Activated B cell treated with CpG ODN at 0.5 μM for 24 hours (primary cell): Measurements from ENCODE around the gene KRTAP19-1. TPM values are rescaled to one million over a fixed set of nuclear protein-coding genes. Genes with fewer than 3 reads are reported as not detected.

Experiments used
- ATAC-seq: fragments of 200-7000 bp; cut with Tn5 transposase; one replicate; pipeline ENCODE4 v1.10.0; 2021; ENCODE audit warnings: low read depth, mild to moderate bottlenecking, moderate library complexity
- CTCF ChIA-PET: fragments of 350-600 bp; sonication (Branson Sonifier 250); formaldehyde crosslinking; loops from one replicate; lab custom pipeline; 2021; ENCODE audit warnings: antibody characterized with exemption; lab: Charles Lee
- POLR2A ChIA-PET: fragments of 350-600 bp; sonication (Branson Sonifier 250); formaldehyde crosslinking; loops from one replicate; lab custom pipeline; 2021; ENCODE audit warnings: antibody characterized with exemption; lab: Charles Lee
- DNase-seq: peaks from one replicate; pipeline ENCODE4 v3.0.0; 2022
- H3K27ac Mint-ChIP-seq: one replicate; pipeline ENCODE4 v1.8.0; 2020; ENCODE audit warnings: mixed read lengths
- H3K27me3 Mint-ChIP-seq: one replicate; pipeline ENCODE4 v1.8.0; 2021; ENCODE audit warnings: mixed read lengths
- H3K36me3 Mint-ChIP-seq: one replicate; pipeline ENCODE4 v1.8.0; 2021; ENCODE audit warnings: low read depth, mixed read lengths
- H3K4me1 Mint-ChIP-seq: one replicate; pipeline ENCODE4 v1.8.0; 2021; ENCODE audit warnings: mixed read lengths
- H3K4me3 Mint-ChIP-seq: one replicate; pipeline ENCODE4 v1.8.0; 2020; ENCODE audit warnings: mild to moderate bottlenecking, mixed read lengths
- H3K9me3 Mint-ChIP-seq: one replicate; pipeline ENCODE4 v1.8.0; 2020; ENCODE audit warnings: mixed read lengths
- intact Hi-C: fragments of 100-400 bp; cut with micrococcal nuclease; formaldehyde crosslinking; loops from one replicate; pipeline ENCODE4 v1.15.1; 2024
- total RNA-seq: library from RNA; stranded (reverse); gene quantifications from 2 replicates; pipeline ENCODE4 v1.2.3, GENCODE V29; 2022
- TF ChIP-seq, protein P1 (sequence below): fragments of 200-600 bp; IDR thresholded peaks from one replicate; pipeline ENCODE4 v1.8.0; 2022; ENCODE audit warnings: antibody characterized with exemption, mild to moderate bottlenecking

The KRTAP19-1 gene
- total RNA-seq, 1 donor from 2014 or later: not detected

DNA sequence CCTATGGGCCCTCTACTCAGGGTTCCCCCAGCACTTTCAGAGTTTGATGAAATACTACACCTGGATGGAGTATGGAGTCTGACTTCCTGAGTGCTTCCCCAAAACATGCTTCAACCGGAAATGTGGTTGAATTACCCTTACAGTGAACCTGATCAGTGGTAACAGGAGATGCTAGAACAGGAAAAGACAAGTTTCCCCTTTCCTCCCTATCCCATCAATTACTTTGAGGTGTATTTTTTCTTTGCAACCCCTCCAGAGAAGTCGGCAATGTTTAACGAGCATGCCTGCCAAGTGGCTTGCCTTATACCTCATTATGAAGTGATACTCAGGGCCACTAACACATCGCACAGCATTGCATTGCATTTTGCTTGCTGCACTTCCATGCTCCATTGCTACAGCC is 33.1 kb downstream of the KRTAP19-1 start:
- no peaks in the 10 kb centered on the region for H3K9me3 Mint-ChIP-seq

DNA sequence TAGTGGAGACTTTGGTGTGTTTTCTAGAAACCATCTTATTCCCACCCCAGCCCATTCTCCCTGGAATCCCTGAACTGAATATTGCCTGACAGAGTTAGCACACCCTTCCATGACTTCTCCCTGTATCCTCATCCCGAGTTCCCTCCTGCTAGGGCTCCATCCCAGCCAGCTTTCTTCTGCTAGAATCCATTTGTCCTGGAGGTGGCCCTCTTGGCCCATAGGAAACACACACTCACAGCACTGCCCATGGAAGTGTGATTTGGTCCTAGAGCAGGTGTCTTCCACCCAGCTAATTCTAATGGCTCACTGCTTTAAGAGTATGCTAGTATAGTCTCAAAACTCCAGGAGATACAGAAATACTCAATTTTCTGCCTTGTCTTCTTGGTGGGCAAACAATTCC is 36.0 kb downstream of the KRTAP19-1 start:
- Mint-ChIP-seq H3K27ac (no peak overlapping the region), H3K9me3 (peaks cover 4% of the 10 kb centered on the region), H3K4me1 (no peaks in the 10 kb centered on the region), H3K4me3 (no peak overlapping the region), H3K27me3 (no peaks in the 10 kb centered on the region), H3K36me3 (no peaks in the 10 kb centered on the region)
- TF ChIP-seq, protein P1, sequence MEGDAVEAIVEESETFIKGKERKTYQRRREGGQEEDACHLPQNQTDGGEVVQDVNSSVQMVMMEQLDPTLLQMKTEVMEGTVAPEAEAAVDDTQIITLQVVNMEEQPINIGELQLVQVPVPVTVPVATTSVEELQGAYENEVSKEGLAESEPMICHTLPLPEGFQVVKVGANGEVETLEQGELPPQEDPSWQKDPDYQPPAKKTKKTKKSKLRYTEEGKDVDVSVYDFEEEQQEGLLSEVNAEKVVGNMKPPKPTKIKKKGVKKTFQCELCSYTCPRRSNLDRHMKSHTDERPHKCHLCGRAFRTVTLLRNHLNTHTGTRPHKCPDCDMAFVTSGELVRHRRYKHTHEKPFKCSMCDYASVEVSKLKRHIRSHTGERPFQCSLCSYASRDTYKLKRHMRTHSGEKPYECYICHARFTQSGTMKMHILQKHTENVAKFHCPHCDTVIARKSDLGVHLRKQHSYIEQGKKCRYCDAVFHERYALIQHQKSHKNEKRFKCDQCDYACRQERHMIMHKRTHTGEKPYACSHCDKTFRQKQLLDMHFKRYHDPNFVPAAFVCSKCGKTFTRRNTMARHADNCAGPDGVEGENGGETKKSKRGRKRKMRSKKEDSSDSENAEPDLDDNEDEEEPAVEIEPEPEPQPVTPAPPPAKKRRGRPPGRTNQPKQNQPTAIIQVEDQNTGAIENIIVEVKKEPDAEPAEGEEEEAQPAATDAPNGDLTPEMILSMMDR: no peak
- ATAC-seq (no peak), DNase-seq (no peak)
- POLR2A ChIA-PET: no interaction called here
- intact Hi-C loops: loop anchor here (10.0 kb wide), 1 partner anchor 51 kb away; the partner anchor contains the start of genes KRTAP19-3 and KRTAP19-4
- CTCF ChIA-PET: no interaction called here

More for the DNA sequence above, 33.1 kb downstream of the KRTAP19-1 start:
- intact Hi-C loops: loop anchor here (10.0 kb wide), 1 partner anchor 48 kb away; the partner anchor contains the start of genes KRTAP19-3 and KRTAP19-4
- no peak overlapping the region for H3K27ac Mint-ChIP-seq
- CTCF ChIA-PET: no interaction called here
- H3K27me3 Mint-ChIP-seq: no peaks in the 10 kb centered on the region
- POLR2A ChIA-PET: no interaction called here
- no peaks in the 10 kb centered on the region for H3K36me3 Mint-ChIP-seq
- ATAC-seq (no peak), DNase-seq (no peak)
- TF ChIP-seq, protein P1: no peak
- no peaks in the 10 kb centered on the region for H3K4me1 Mint-ChIP-seq
- no peak overlapping the region for H3K4me3 Mint-ChIP-seq

DNA sequence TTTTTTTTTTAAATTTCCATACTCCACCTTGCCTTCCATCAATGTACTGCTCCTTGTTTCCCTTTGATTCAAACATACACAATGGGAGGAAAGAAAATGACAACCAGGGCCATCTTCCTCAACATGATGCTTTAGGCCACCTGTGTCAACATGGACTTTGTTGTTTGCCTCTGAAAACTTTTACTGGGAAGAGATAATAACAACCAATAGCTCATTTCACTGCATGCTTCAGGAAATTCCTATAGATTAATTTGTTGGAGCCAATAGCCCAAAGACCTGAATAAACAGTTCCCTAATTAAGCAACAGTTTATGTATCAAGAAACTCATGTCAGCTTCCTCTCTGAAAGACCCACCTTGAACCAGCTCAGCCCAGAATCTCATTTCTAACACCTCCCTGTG is 36.9 kb downstream of the KRTAP19-1 start:
- H3K27ac Mint-ChIP-seq: no peak overlapping the region
- H3K27me3 Mint-ChIP-seq: no peaks in the 10 kb centered on the region
- DNase-seq: no peak
- no peaks in the 10 kb centered on the region for H3K4me1 Mint-ChIP-seq
- TF ChIP-seq, protein P1: no peak
- POLR2A ChIA-PET: no interaction called here
- peaks cover 4% of the 10 kb centered on the region for H3K9me3 Mint-ChIP-seq
- H3K4me3 Mint-ChIP-seq: no peak overlapping the region
- no peaks in the 10 kb centered on the region for H3K36me3 Mint-ChIP-seq
- CTCF ChIA-PET: no interaction called here
- ATAC-seq: no peak
- intact Hi-C loops: loop anchor here (10.0 kb wide), 1 partner anchor 52 kb away; the partner anchor contains the start of genes KRTAP19-3 and KRTAP19-4

DNA sequence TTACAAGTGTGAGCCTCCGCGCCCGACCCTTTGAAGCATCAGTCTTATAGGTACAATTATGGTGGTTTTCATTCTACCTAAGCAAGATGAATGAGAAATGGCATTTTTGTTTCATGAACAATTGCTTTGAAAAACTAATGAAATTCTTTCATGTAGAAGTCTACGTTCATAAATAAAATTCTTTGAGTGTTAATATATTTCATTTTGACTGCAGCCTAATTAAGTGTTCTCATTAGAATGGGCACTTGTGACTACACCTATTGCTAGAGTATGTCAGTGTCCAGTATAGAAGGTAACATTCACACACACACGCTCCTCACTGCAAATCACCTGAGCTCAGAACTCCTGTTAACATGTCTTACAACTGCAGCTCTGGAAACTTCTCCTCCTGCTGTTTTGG is 40.2 kb downstream of the KRTAP19-1 start, which contains the start of gene KRTAP15-1:
Gene KRTAP15-1, plus strand, starts transcription at position 301 of the 400 bp plus-strand sequence. Its CDS starts 53 bp downstream, at position 354.
- TF ChIP-seq, protein P1: no peak
- peaks cover 7% of the 10 kb centered on the region for H3K9me3 Mint-ChIP-seq
- H3K27me3 Mint-ChIP-seq: no peaks in the 10 kb centered on the region
- ATAC-seq (no peak), DNase-seq (no peak)
- H3K4me1 Mint-ChIP-seq: no peaks in the 10 kb centered on the region
- POLR2A ChIA-PET: no interaction called here
- intact Hi-C loops: loop anchor here (10.0 kb wide), 1 partner anchor 55 kb away; the partner anchor contains the start of genes KRTAP19-3 and KRTAP19-4
- H3K27ac Mint-ChIP-seq: no peak within 1 kb of the TSS
- CTCF ChIA-PET: no interaction called here
- H3K36me3 Mint-ChIP-seq: no peaks in the 10 kb centered on the region
- H3K4me3 Mint-ChIP-seq: no peak within 1 kb of the TSS

DNA sequence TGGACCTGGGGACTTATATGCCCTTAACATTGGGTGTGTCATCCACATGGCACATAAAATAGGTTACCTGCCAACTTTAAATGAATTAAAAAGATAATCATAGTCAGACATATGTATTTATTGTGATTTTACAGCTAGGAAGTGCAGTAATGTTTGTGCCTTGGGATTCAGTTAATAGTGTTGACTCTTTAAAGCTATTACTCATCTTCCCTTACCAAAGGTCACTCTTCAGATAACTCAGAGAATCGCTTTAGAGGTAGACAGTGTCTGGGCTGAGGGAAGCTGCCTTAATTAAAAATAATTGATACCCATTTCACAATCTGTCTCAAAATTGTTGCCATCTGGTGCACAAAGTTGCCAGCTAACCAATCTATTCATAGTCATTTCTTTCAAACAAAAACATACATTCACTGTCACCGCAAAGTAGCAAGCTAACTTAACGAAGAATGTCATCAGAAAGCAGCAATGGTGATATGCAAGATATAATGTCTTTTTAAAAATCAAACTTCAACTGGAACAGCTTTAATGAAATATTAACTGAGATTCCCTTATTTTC is 43.1 kb downstream of the KRTAP19-1 start:
- CTCF ChIA-PET: no interaction called here
- no peak for ATAC-seq

More for the DNA sequence above, 43.1 kb downstream of the KRTAP19-1 start:
- intact Hi-C loops: no loop called here
- no peaks in the 10 kb centered on the region for H3K4me1 Mint-ChIP-seq
- H3K9me3 Mint-ChIP-seq: peaks cover 7% of the 10 kb centered on the region
- DNase-seq: no peak
- POLR2A ChIA-PET: no interaction called here
- H3K36me3 Mint-ChIP-seq: no peaks in the 10 kb centered on the region
- H3K27ac Mint-ChIP-seq: no peak overlapping the region
- H3K27me3 Mint-ChIP-seq: no peaks in the 10 kb centered on the region
- H3K4me3 Mint-ChIP-seq: no peak overlapping the region
- TF ChIP-seq, protein P1: no peak
